ENCODE data around the gene THSD4. TPM values are rescaled to one million over a fixed set of nuclear protein-coding genes. Genes with fewer than 3 reads are reported as not detected.

Gene THSD4
- polyA plus RNA-seq, 1 donor (not counting 4 experiments of a cell fraction or from before 2014, with no cell fraction given) = 24.5 TPM

- H3K27me3 ChIP-seq (ENCODE audit: control insufficient read depth, extremely low read depth, insufficient read depth, low read length) = no peaks in the 10 kb centered on the region
- H3K36me3 ChIP-seq (ENCODE audit: control insufficient read depth in 2 of 2, extremely low read depth in 1 of 2, insufficient read depth in 2 of 2, low read length in 2 of 2) = peaks cover 0 to 2% of the 10 kb centered on the region in 2 experiments
- H3K9ac ChIP-seq (ENCODE audit: control insufficient read depth, extremely low read depth, insufficient read depth, low read length) = no peak overlapping the region
- H2AFZ ChIP-seq (ENCODE audit: control insufficient read depth, low read length) = no peak overlapping the region
- no peaks in the 10 kb centered on the region for H3K9me1 ChIP-seq (ENCODE audit: control insufficient read depth, extremely low read depth, insufficient read depth, low read length)
- DNase-seq (ENCODE audit: low read depth, low spot score) (no peak), FAIRE-seq (no peak)
- no peak for TF ChIP-seq EZH2 (IDR thresholded peaks at IDR 0.05; ENCODE audit: low read length)
- TF ChIP-seq, protein P1, sequence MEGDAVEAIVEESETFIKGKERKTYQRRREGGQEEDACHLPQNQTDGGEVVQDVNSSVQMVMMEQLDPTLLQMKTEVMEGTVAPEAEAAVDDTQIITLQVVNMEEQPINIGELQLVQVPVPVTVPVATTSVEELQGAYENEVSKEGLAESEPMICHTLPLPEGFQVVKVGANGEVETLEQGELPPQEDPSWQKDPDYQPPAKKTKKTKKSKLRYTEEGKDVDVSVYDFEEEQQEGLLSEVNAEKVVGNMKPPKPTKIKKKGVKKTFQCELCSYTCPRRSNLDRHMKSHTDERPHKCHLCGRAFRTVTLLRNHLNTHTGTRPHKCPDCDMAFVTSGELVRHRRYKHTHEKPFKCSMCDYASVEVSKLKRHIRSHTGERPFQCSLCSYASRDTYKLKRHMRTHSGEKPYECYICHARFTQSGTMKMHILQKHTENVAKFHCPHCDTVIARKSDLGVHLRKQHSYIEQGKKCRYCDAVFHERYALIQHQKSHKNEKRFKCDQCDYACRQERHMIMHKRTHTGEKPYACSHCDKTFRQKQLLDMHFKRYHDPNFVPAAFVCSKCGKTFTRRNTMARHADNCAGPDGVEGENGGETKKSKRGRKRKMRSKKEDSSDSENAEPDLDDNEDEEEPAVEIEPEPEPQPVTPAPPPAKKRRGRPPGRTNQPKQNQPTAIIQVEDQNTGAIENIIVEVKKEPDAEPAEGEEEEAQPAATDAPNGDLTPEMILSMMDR (optimal IDR thresholded peaks at IDR 0.05 in 1 of 3, IDR thresholded peaks at IDR 0.05 in 1 of 3, conservative IDR thresholded peaks at IDR 0.05 in 1 of 3; ENCODE audit: extremely low read depth in 1 of 3, insufficient read depth in 2 of 3, low read length in 3 of 3) = no peak
- H3K79me2 ChIP-seq (ENCODE audit: control insufficient read depth, insufficient read depth, low read length) = no peaks in the 10 kb centered on the region
- no peaks in the 10 kb centered on the region for H3K9me3 ChIP-seq (ENCODE audit: control insufficient read depth, low read depth, low read length)
- H3K27ac ChIP-seq (ENCODE audit: control insufficient read depth, insufficient read depth, low read length) = no peak overlapping the region
- H3K4me3 ChIP-seq (ENCODE audit: control insufficient read depth in 2 of 3, extremely low read depth in 1 of 3, insufficient read depth in 2 of 3, low read depth in 1 of 3, low read length in 3 of 3) = no peak overlapping the region
- H3K4me1 ChIP-seq (ENCODE audit: control insufficient read depth, extremely low read depth, insufficient read depth, low read length) = no peaks in the 10 kb centered on the region
- no peak overlapping the region for H3K4me2 ChIP-seq (ENCODE audit: control insufficient read depth, extremely low read depth, insufficient read depth, low read depth, low read length)
- dilution Hi-C loops (cut with MboI; ENCODE audit: extremely low pct_ligation_motif_present, low sequenced_read_pairs) = no loop called here
- no peaks in the 10 kb centered on the region for H4K20me1 ChIP-seq (ENCODE audit: control insufficient read depth, extremely low read depth, insufficient read depth, low read length)
These were observed 524.2 kb downstream of the THSD4 start for GRCh38 chr15:71639471-71639870.

- no peaks in the 10 kb centered on the region for H3K36me3 ChIP-seq (ENCODE audit: control insufficient read depth in 2 of 2, extremely low read depth in 1 of 2, insufficient read depth in 2 of 2, low read length in 2 of 2)
- H3K9ac ChIP-seq (ENCODE audit: control insufficient read depth, extremely low read depth, insufficient read depth, low read length) = no peak overlapping the region
- no peaks in the 10 kb centered on the region for H3K9me3 ChIP-seq (ENCODE audit: control insufficient read depth, low read depth, low read length)
- no peak overlapping the region for H3K27ac ChIP-seq (ENCODE audit: control insufficient read depth, insufficient read depth, low read length)
- no peak overlapping the region for H3K4me2 ChIP-seq (ENCODE audit: control insufficient read depth, extremely low read depth, insufficient read depth, low read depth, low read length)
- no peak for FAIRE-seq
- H4K20me1 ChIP-seq (ENCODE audit: control insufficient read depth, extremely low read depth, insufficient read depth, low read length) = no peaks in the 10 kb centered on the region
- dilution Hi-C loops (cut with MboI; ENCODE audit: extremely low pct_ligation_motif_present, low sequenced_read_pairs) = no loop called here
- no peaks in the 10 kb centered on the region for H3K79me2 ChIP-seq (ENCODE audit: control insufficient read depth, insufficient read depth, low read length)
- H3K4me3 ChIP-seq (ENCODE audit: control insufficient read depth in 2 of 3, extremely low read depth in 1 of 3, insufficient read depth in 2 of 3, low read depth in 1 of 3, low read length in 3 of 3) = no peak overlapping the region
- DNase-seq (ENCODE audit: low read depth, low spot score) = no peak
- H3K27me3 ChIP-seq (ENCODE audit: control insufficient read depth, extremely low read depth, insufficient read depth, low read length) = no peaks in the 10 kb centered on the region
- no peaks in the 10 kb centered on the region for H3K4me1 ChIP-seq (ENCODE audit: control insufficient read depth, extremely low read depth, insufficient read depth, low read length)
- no peaks in the 10 kb centered on the region for H3K9me1 ChIP-seq (ENCODE audit: control insufficient read depth, extremely low read depth, insufficient read depth, low read length)
- TF ChIP-seq, protein P1 (optimal IDR thresholded peaks at IDR 0.05 in 1 of 3, IDR thresholded peaks at IDR 0.05 in 1 of 3, conservative IDR thresholded peaks at IDR 0.05 in 1 of 3; ENCODE audit: extremely low read depth in 1 of 3, insufficient read depth in 2 of 3, low read length in 3 of 3) = no peak
- TF ChIP-seq EZH2 (IDR thresholded peaks at IDR 0.05; ENCODE audit: low read length) = no peak
- H2AFZ ChIP-seq (ENCODE audit: control insufficient read depth, low read length) = no peak overlapping the region
These were observed 528.6 kb downstream of the THSD4 start for GRCh38 chr15:71643918-71644317.
